GM18909 (cell line): ENCODE measurements around the gene HCN3.
"Not testable (repeated sequence)": the region's sequence is repeated elsewhere in the genome, so short reads cannot be mapped to it uniquely, and the experiment has no call there.

Source experiments
- ATAC-seq: cut with Tn5 transposase; IDR thresholded peaks from one replicate; pipeline ENCODE4 v1.9.1; 2021; ENCODE audit warnings: mild to moderate bottlenecking; ENCODE audit not compliant: unreplicated experiment, poor library complexity

Gene HCN3

GRCh38 chr1:155277070-155277901 lies at the start of gene HCN3:
Gene HCN3, plus strand, starts transcription at chr1:155277463. Its CDS starts 128 bp downstream, at chr1:155277591.
- peak; percentile 64 for ATAC-seq

GRCh38 chr1:155228096-155228427 lies 49.2 kb upstream of the HCN3 start:
- ATAC-seq, result no peak

GRCh38 chr1:155231302-155231701 lies 46.0 kb upstream of the HCN3 start:
- not testable (repeated sequence) for ATAC-seq

GRCh38 chr1:155232001-155232978 lies 45.0 kb upstream of the HCN3 start:
- ATAC-seq, result not testable (repeated sequence)

- ATAC-seq, result not testable (repeated sequence)
Measured at GRCh38 chr1:155233502-155233901, 43.8 kb upstream of the HCN3 start.

GRCh38 chr1:155235375-155235774 lies 41.9 kb upstream of the HCN3 start:
- not testable (repeated sequence) for ATAC-seq

- no peak for ATAC-seq
Measured at GRCh38 chr1:155236451-155236850, 40.8 kb upstream of the HCN3 start.

- no peak for ATAC-seq
Measured at GRCh38 chr1:155241069-155241679, 36.1 kb upstream of the HCN3 start.

GRCh38 chr1:155241841-155242264 lies 35.4 kb upstream of the HCN3 start:
- no peak for ATAC-seq

- ATAC-seq, result no peak
Measured at GRCh38 chr1:155242805-155243358, 34.4 kb upstream of the HCN3 start.

GRCh38 chr1:155244368-155245162 lies 32.7 kb upstream of the HCN3 start:
- peak; percentile 87 for ATAC-seq

GRCh38 chr1:155245163-155245524 lies 32.1 kb upstream of the HCN3 start:
- no peak for ATAC-seq

- not testable (repeated sequence) for ATAC-seq
Measured at GRCh38 chr1:155246796-155247195, 30.5 kb upstream of the HCN3 start.

GRCh38 chr1:155247667-155248553 lies 29.4 kb upstream of the HCN3 start:
- no peak for ATAC-seq

- peak; percentile 20 for ATAC-seq
Measured at GRCh38 chr1:155250246-155250632, 27.0 kb upstream of the HCN3 start.

GRCh38 chr1:155250633-155251449 lies 26.4 kb upstream of the HCN3 start:
- ATAC-seq, result peak; percentile 81

- no peak for ATAC-seq
Measured at GRCh38 chr1:155251566-155251965, 25.7 kb upstream of the HCN3 start.

- no peak for ATAC-seq
Measured at GRCh38 chr1:155253208-155253607, 24.1 kb upstream of the HCN3 start.
